NCI-H2171 (cell line): ENCODE measurements around the gene RRP7A.
"Not testable (repeated sequence)": the region's sequence is repeated elsewhere in the genome, so short reads cannot be mapped to it uniquely, and the experiment has no call there.

Source experiments
- DNase-seq: peaks from one replicate; lab custom pipeline; 2025; lab: John Stamatoyannopoulos, UW

The RRP7A gene

DNA sequence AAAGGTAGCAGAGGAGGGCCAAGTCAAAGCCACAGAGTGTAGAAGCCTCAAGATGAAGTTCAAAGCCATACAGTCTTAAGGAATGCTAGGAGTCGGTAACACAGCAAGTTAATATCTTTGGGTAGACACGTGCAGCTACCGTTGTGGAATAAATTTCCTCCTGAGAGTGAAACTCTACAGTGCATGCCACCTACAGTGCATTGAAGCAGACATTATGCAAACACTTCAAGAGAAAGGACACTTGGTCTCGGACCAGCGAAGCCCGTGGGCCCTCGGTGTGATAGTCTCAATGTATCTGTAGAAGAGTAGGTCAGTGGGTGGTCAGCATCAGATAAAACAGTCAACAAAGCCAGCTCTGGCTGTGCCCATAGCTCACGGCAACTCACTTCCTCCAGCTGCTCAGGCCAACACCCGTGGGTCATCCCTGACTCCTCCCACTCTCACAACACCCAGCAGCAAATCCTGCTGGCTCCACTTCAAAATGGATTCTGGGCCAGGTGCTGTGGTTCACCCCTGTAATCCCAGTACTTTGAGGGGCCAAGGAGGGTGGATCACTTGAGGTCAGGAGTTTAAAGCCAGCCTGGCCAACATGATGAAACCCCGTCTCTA lies 24.0 kb downstream of the RRP7A start:
- DNase-seq: not testable (repeated sequence)

DNA sequence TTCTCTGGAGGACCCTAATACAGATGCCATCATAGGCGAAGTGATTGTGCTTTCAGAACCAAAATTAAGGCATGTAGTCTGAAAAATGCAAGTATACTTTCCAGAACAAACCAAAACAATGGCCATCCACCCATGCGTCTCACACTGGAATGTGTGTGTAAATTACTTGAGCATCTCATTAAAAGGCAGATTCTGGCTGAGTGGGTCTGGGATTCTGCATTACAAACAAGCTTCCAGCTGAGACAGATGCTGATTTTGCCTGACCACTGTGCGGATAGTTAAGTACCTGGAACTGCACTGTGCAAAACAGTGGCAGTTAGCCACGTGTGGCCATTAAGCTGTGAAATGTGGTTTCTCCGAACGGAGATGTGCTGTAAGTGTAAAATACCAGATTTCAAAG lies 26.2 kb downstream of the RRP7A start:
- DNase-seq: no peak

DNA sequence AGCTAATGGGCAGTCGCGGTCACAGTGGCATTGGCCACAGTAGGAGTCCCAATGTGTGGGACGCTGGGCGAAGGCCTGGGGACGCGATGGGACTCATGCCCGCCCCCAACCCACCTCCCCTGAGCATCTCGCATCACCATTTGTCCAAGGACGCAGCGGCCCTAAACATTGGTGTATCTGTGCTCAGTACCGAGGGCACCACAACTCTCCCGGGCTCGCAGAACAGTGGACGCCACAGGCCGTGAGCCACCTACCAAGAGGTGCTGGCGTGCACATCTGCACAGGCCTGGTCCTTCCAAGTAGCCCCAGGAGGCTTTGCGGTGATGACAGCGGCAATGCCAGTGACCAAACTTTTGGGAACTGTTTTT lies 27.3 kb downstream of the RRP7A start:
- no peak for DNase-seq

DNA sequence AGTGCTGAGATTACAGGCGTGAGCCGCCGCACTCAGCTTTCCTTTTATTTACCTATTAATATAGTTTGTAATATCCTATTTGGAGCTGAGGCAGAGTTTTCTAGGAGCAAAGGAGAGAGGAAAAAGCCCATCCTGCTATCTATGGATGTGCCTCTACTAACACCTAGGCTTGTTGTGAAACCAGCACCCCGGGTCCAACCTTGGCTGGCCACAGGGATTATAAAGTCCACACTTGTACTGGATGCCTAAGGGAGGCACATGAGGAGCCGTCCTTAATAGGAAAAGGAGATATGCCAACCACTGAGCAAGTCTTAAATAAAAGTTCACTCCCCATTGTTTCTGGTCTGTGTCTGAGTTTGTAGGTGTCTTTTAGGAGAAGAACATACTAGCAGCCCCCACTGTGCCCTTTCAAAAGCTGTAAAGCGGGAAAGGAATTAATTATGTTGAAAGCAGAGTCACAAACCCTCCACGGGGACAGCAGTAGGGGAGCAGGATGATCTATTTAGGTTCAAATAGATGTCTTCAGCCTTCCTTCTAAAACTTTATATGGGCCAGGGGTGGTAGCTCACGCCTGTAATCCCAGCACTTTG lies 29.3 kb downstream of the RRP7A start:
- no peak for DNase-seq

DNA sequence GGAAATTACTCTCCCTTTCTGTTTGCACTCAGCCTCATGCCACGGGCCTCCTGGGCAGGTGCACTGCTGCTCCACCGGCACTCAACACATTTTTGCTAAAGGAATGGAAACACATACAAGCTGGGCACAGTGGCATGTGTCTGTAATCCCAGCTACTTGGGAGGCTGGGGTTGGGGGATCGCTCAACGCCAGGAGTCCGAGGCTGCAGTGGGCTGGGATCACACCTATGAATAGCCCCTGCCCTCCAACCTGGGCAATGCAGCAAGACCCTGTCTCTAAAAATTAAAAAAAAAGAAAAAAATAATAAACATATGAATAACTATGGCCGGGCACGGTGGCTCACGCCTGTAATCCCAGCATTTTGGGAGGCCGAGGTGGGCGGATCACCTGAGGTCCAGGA lies 30.6 kb downstream of the RRP7A start:
- no peak for DNase-seq

DNA sequence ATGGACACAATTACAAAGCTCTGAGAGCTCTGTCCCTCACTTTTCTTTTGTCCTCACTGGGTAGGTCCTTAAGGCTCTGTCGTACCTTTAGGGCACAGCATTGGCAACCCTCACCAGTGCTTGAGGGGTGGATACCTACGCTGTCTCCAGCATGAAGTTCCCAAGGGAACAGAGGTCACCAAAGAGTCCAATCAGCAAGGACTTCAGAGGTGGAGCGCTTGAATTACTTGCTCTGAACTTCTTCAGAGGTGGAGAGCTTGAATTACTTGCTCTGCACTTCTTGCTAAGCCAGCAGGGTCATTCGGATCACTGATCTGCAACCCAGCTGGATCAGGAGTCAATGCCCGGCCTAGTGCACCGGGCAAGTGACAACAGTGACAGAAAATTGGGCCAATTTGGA lies 35.1 kb downstream of the RRP7A start:
- DNase-seq: no peak

DNA sequence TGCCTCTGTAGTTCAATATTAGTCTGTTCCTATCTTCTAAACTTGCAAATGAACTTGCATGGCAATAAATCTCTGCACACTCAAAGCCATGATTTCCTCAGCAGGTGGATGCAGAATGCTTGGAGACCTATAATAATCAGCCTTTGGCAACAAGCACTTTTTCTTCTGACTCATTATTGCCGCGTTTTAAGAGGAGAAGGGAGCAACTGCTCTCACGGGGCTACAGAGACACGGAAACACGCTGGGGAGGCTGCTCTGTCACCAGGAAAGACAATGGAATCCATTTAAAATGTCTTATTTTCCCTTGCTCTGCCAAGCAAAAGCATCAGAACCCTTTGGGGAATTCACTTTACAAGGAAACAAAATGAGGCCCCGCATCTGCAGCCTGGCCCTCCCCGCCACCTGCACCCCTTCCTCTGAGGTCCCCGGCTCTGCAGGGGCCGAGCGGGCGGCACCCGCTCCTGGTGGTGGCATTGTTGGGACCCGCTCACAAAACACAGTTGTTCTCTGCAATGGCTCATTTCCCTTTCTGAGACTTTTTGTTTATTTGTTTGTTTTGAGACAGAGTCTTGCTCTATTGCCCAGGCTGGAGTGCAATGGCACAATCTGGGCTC lies 35.9 kb downstream of the RRP7A start:
- not testable (repeated sequence) for DNase-seq

DNA sequence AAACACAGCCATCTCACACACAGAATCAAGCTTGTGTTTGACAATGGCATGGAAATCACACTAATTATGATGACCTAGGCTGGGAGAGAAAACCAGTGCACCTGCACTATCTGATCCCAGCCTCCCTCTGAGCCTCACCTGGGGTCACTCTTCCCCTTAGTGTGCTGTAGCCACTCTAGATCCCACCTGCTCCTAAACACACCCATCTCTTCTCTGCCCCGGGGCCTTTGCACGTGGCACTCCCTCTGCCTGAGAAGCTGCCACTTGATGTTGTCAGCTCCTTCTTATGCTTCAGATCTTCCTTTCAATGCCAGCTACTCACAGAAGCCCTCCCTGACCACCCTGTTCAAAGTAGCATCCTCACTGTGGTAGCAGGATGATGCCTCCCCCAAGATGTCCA lies 44.5 kb downstream of the RRP7A start:
- DNase-seq: no peak

DNA sequence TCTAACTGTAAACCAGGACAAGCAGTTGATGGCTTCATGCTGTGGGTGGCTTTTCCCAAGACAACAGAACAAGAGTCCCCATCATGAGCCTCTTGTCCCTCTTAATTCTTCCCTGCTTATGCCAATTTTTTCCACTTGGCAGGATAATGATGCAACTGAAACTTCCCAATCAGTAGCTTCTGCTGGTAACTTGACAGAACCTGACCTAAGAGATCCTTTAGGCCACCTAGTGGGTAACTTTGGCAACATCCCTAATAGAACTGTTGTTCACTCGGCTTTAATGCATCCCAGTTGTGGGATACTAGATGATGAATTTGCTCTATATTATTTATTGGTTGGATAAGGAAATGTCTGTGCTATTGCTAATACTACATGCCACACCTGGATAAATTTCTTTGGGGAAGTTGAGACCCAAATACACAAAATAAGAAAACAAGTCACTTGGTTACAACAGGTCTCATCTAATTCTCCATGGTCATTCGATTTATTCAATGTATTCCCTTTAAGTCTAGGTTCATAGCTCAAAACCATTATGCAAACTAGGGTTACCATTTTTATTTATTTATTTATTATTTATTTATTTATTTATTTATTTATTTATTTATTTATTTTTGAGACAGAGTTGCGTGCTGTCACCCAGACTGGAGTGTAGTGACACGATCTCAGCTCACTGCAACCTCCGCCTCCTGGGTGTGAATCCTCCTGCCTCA lies 46.0 kb downstream of the RRP7A start:
- peak; percentile 49 for DNase-seq

DNA sequence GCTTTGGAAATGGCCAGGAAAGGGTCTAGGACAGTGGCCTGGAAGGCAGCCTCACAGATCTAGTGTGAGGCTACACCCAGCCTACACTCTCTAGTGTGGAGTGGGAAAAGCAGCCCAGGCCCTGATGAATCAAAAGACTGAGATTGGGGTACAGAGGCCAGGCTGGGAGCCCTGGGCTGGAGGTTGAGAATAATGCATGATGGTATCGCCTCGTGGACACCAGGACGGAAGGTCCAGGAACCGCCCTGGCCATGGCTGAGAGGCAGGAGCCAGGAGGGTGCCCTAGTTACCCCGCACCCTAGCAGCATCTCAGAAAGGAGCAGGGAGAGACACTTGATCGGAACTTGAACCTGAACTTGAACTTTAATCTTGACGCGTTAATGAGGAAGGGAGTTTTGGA lies 46.9 kb downstream of the RRP7A start:
- DNase-seq: no peak

DNA sequence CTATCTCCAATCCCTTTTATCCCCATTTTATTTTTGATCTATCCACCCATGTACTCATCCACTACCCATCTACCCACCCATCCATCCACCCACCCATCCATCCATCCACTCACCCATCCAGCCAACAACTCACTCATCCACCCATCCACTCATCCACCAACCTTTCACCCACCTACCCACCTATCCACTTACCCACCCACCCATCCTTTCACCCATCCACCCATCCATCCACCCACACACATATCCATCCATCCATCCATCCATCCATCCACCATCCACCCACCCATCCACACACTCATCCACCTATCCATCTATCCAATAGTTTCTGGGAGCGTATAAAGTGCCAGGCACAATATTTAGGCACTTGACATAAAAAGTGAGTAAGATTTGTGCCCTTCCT lies 48.2 kb downstream of the RRP7A start:
- no peak for DNase-seq

DNA sequence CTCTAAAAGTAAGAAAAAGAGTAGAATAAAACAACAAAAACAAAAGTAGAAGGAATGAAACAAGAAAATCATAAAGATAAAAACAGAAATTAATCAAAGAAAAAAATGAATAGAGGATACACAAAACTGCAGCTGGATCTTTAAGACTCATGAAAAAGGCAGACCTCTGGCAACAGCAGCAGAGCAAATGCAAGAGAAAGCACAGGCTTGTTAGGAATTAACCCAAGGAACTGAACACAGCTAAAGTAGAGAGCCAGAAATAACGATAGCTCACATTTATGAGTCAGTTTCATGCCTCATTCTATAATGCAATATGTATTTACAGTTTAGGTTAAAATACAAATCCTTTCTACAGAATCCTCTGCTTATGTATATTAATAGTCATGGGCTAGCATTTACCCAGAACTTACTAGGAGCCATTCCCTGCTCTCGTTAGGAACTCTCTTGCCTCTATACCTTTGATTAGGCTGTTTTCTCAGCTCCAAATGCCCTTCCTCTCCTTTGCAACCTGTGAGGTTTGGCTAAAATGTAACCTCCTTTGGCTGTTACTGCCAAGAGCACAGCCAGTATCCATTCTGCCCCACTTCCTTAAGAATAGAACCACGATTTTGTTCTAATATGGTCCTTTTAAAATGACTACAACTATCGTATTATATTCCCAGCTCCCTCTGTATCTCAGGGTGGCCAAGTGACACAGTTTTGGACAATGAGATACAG lies 49.1 kb downstream of the RRP7A start:
- DNase-seq: no peak

DNA sequence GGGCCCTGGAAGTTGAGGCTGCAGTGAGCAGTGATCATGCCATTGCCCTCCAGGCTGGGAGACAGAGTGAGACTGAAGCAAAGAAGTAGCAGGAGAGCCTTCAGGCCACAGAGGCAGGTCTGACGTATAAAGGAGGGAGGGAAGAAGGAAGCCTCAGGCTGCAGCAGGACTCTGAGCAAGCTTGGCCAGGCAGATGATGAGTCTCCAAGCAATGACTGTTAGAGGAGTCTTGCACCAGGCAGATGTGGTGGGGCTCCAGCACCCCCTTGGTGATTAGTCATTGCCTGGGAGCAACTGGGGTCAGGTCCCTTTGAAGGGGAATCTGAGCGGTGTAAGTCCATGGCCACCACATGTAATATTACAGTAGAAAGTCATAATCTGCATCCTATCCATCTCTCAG lies 50.8 kb downstream of the RRP7A start:
- DNase-seq: no peak

DNA sequence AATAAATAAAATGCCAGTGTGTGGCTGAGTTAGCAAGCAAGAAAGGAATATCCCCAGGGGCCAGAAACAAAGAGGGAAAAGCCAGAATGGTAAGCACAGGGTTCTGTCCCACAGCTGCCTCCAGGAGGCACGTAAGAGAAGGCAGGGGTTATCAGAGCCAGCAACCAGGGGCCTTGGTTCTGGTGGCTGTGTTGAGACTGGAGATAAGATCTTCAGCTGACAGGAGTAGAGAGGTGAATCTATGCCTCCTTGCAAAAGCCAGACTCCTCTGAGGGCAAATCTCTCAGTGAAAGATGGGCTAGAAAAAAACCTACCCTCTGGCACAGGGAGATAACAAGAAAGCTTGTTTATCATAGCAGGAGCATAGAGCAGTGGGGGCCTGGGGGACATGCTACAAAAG lies 57.6 kb downstream of the RRP7A start:
- no peak for DNase-seq

DNA sequence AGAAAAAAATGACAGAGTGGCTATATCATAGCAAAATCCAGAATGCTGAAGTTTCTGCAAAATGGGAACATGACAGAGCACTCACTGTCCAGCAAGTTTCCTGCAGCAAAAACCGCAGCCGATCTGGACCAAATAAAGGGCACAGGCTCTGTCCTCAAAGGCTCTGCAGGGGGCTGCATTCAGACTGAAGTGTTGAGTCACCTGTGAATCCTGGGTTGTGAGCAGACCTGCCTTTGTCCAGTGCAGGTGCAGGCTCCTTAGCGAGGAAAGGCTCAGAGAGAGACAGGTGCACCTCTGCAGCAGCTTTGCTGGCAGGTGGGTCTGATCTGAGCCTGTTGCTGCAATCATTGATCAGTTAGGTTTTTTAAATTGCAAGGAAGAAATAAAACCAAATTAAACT lies 58.1 kb downstream of the RRP7A start:
- no peak for DNase-seq
